Lower leg skin (tissue), 3 donors: Measurements from ENCODE around the gene CLPTM1L.

Experiments
- CTCF ChIP-seq, 3 donors: fragments of 450-650 bp; IDR thresholded peaks; one replicate each; pipeline ENCODE4 v1.5.1; 2016; ENCODE audit warnings: antibody characterized with exemption in 3 of 3, mild to moderate bottlenecking in 3 of 3, moderate library complexity in 2 of 3
- POLR2A ChIP-seq, 2 donors: fragments of 450-650 bp; IDR thresholded peaks; one replicate each; pipeline ENCODE4 v1.6.1; 2016 to 2017; ENCODE audit warnings: antibody characterized with exemption in 2 of 2, mild to moderate bottlenecking in 1 of 2, moderate library complexity in 1 of 2

- TF ChIP-seq CTCF (IDR thresholded peaks at IDR 0.05): no peak
- no peak for TF ChIP-seq POLR2A (IDR thresholded peaks at IDR 0.05)
These were observed 31.7 kb downstream of the CLPTM1L start for GRCh38 chr5:1312993-1313833.
